NOMO-1 treated with dmso at 0.1 percent for 144 hours (cell line): Measurements from ENCODE around the gene FOXO3.
"Not testable (repeated sequence)": the region's sequence is repeated elsewhere in the genome, so short reads cannot be mapped to it uniquely, and the experiment has no call there.

Source experiments
- DNase-seq: peaks from one replicate; lab custom pipeline; 2025; ENCODE audit not compliant: unreplicated experiment; lab: John Stamatoyannopoulos, UW

Gene FOXO3

GRCh38 chr6:108658174-108658573, 97.5 kb downstream of the FOXO3 start:
- DNase-seq, result no peak

DNA sequence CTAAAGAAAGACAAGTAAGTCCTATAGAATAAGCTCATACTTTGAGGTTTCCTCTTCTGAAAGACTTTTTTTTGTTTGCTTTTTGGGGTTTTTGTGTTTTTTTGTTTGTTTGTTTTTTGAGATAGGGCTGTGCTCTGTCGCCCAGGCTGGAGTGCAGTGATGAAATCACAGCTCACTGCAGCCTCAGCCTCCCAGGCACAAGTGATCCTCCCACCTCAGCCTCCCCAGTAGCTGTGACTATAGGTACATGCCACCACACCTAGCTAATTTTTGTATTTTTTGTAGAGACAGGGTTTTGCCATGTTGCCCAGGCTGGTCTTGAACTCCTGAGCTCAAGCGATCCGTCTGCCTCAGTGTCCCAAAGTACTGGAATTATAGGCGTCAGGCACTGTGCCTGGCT, 98.1 kb downstream of the FOXO3 start:
- not testable (repeated sequence) for DNase-seq

DNA sequence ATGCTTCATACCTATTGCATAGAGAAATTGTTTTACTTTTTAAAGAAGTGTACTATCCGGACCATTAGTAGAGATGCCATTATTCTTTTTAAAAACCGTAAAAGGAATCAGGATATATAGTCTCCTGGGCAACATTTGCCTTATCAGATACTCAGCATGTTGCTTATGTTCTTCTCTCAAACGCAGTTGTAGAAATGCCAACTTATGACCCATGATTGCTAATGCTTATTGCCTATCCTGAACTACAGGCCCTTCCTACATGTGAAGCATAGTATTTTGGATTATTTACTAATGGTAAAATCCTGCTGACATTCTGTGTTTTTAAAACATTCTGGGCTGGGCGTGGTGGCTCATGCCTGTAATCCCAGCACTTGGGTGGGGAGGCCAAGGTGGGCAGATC, 99.5 kb downstream of the FOXO3 start:
- DNase-seq, result no peak

GRCh38 chr6:108661430-108661829, 100.7 kb downstream of the FOXO3 start:
- DNase-seq, result no peak

GRCh38 chr6:108661982-108662381, 101.3 kb downstream of the FOXO3 start:
- no peak for DNase-seq

DNA sequence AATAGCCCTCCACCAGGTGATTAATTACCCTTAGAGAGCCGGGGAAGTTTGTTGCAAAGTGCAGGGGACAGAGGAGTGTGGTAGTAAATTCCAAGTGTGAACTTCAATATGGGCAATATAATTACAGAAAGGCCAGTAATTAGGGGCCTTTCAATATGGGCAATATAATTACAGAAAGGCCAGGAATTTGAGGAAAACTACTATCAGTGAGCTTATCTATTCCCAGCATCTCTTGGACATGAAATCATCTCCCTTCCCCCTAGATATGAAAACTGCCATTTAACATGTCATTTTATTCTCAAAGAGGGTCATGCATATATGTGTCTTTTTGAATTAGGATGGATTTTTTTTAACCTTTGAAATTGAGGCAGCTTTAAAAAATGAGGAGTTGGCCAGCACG, 102.0 kb downstream of the FOXO3 start:
- DNase-seq, result no peak

GRCh38 chr6:108663494-108664064, 102.9 kb downstream of the FOXO3 start:
- DNase-seq, result not testable (repeated sequence)

DNA sequence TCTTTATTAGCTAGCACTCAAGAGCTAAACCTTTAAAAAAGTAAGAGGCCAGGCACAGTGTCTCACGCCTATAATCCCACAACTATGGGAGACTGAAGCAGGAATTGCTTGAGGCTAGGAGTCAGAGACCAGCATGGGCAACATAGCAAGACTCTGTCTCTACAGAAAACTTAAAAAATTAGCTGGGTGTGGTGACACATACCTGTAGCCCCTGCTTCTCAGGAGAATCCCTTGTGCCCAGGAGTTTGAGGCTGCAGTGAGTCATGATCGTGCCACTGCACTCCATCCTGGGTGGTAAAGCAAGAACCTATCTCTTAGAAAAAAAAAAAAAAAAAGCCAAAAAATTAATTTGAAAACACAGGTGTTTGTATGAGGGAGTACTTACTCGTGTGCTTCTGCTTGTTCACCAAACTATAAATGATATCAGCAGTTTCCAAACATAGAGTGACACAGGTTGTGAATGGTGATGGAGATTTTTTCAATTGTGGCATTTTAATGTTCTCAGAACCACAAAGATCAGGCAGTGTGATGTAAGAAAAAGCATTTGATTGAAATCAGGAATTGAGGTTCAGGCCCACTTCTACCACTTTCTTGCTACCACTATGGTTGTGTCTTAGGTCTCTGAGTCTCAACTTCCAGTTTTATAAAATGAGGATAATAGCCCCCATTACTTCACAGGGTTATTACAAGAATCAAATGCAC, 104.9 kb downstream of the FOXO3 start:
- no peak for DNase-seq

DNA sequence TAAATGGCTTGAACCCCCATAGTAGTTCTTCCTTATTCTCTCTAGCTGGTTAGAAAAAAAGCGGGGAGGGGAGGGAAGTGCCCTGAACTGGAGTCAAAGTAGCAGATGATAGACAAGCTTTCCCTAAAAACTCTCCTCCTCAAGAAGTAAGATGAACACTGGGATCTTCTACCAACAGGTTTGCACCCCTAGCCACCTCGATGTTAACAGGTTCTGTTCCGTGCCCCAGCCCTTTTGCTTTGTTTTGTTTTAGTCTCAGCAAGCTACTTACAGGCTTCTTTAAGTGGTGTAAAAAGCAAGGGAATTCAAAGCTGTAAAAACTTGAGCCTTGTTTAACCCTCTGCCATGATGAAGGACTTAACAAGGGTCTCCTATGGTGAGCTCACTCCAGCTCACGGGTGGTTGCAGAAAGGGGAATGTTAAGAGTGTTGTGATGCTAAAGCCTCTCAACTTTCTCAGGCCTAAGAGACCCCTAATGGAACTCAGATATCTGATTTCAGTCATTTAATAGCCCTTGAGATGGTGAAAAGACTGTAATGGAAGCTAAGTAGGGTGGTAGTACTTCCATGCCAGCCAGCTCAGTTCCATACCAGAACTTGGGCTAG, 106.0 kb downstream of the FOXO3 start:
- no peak for DNase-seq

GRCh38 chr6:108667993-108668392, 107.3 kb downstream of the FOXO3 start:
- DNase-seq, result no peak

DNA sequence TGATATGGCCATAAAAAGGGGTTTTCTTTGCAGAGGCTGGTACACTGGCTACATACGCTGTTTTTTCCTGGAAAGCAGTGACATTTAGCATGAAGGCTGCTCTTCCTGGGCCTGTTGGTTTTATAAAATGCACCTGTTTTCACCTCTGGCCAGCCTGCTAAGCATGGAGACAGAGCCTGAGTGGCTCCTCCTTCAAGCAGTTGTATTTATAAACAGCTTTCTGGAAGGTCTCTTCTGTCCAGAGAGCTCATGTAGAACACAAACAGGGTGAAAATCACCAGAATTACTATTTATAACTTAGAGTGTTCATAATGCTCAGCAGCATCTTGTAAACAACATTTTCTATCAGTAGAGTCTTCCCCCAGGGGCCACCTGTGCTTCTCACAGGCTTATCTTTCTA, 109.0 kb downstream of the FOXO3 start:
- no peak for DNase-seq

- DNase-seq, result no peak
These were observed 110.5 kb downstream of the FOXO3 start for GRCh38 chr6:108671175-108671574.

GRCh38 chr6:108671790-108672189, 111.1 kb downstream of the FOXO3 start:
- DNase-seq, result no peak

DNA sequence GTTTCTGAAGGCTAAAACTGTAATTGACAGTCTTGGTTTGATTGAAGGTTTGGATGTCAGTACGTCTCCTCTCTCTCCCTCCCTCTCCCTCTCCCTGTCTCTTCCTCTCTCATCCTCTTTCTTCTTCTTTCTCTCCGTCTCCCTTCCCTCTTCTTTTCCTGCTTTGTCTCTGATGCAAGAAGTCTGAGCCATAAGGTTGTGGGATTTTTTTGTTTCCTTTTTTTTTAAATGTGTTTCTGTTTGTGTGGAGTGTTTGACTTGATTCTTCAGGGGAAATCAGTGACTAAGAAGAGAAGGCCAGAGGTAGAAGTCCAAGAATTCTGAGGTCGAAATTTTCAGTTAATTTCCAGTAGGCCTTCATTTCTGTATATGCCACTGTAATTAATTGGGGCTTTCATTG, 111.9 kb downstream of the FOXO3 start:
- no peak for DNase-seq

GRCh38 chr6:108673153-108673552, 112.4 kb downstream of the FOXO3 start:
- no peak for DNase-seq

DNA sequence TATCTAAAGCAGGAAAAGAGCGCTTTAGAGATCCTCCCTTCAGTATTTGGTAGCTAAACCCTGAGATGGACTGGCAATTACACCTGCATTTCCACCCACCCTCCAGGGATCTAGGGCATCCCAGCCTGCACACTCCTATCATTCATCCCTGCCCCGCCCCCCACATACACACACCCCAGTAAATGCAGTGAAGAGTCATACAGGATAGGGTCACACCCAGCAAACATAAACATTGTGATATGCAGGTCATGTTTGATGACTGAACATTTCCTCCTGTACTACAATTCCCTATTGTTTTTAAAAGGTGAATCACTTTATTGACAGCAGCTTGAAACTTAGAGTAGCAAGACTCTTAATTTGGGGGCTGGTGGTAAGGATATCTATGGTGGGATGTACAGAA, 112.9 kb downstream of the FOXO3 start:
- no peak for DNase-seq

GRCh38 chr6:108675226-108676200, 114.8 kb downstream of the FOXO3 start:
- DNase-seq, result no peak

- DNase-seq, result no peak
These were observed 115.8 kb downstream of the FOXO3 start for GRCh38 chr6:108676555-108676954.

DNA sequence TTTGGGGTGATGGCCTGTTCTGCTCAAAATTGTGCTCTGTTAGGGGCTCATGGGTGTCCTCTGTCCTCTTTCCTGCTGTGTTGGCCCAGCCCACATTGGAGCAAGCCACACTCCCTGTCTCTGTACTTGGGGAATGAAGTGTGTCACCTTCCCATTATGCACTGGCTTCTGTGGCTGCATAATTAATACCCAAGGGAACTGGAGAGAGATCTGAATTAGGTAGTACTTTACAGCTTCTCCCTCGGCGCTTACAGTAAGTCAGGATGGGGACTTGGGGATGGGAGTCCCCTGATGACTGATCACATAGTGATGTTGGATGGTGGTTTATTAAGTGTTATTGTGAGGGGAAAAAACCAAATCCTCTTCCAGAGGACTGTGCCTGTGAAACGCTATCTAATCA, 116.6 kb downstream of the FOXO3 start:
- DNase-seq, result no peak

DNA sequence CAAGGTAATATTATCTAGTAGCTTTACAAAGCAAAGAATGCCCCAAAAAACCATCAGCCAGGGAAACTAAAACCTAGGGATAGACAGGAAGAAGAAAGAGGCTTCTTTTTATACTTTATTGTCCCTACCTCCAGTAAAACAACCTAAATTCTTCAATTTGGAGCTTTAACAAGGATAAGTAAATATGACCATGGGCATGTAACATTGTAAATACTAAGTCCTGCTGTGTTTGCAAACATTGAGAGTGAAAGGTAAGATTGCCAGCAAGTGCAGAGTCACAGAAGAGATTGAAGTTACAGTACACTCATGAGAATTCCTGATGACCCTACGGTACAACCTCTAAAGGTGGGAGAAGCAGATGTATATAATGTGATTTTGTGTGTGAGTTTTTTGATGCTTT, 117.2 kb downstream of the FOXO3 start:
- DNase-seq, result no peak

GRCh38 chr6:108680314-108680713, 119.6 kb downstream of the FOXO3 start:
- not testable (repeated sequence) for DNase-seq
